HG03103 (cell line): Measurements from ENCODE around the gene KRTAP5-10.
"Not testable (repeated sequence)": the region's sequence is repeated elsewhere in the genome, so short reads cannot be mapped to it uniquely, and the experiment has no call there.

ENCODE experiments used
- ATAC-seq: cut with Tn5 transposase; IDR thresholded peaks from one replicate; pipeline ENCODE4 v1.9.1; 2021; ENCODE audit warnings: low read depth; ENCODE audit not compliant: unreplicated experiment

KRTAP5-10 gene

DNA sequence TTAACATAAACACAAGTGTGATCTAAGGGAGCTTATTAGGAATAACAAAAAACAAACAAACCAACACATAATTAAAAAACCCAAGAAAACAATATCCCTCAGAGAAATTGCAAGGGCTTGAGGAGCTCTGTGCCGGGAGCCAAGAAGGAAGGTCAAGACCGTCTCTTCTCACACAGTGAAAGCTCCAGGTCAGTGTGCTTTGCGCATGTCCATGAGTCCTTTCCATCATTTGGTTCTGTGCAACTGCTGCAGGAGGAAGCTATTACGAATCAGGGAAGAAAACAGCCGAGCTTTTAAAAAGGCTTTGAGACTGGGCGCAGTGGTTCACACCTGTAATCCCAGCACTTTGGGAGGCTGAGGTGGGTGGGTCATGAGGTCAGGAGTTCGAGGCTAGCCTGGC lies 23.0 kb upstream of the KRTAP5-10 start:
- ATAC-seq = no peak

DNA sequence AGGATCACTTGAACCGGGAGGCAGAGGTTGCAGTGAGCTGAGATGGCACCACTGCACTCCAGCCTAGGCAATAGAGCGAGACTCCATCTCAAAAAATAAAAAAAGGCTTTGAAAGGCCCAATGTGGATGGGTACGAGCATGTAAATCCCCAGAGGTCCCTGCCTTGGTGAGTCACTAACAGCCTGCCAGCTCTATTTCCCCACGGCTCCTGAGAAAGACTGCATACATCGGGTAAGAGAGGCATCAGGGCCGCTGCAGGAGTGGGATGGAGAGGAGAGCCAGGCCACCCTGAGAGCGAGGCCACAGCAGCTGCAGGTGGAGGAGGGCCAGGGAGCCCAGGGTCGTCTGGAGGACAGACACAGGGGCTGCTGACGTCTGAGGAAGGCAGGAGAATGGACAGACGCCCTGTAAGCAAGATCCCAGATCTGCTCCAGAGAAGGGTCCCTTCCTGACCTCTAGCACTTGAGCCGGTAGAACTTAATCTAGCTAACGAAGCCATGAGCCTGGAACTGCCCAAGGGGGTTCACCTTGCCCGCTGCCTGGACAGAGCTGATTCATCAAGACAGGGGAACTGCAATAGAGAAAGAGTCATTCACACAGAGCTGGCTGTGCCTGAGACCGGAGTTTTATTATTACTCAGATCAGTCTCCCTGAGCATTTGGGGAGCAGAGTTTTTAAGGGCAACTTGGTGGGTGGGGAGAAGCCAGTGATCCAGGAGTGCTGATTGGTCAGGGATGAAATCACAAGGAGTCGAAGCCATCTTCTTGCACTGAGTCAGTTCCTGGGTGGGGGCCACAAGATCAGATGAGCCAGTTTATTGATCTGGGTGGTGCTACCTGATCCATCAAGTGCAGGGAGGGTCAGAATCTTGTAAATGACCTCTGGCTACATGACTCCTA lies 22.2 kb upstream of the KRTAP5-10 start:
- ATAC-seq = no peak

GRCh38 chr11:71543866-71544265 lies 21.5 kb upstream of the KRTAP5-10 start:
- ATAC-seq = no peak

GRCh38 chr11:71544525-71545214 lies 20.7 kb upstream of the KRTAP5-10 start:
- no peak for ATAC-seq

- no peak for ATAC-seq
These were observed 19.9 kb upstream of the KRTAP5-10 start for GRCh38 chr11:71545405-71545966.

- ATAC-seq = no peak
These were observed 17.2 kb upstream of the KRTAP5-10 start, which contains the start of gene KRTAP5-9 for GRCh38 chr11:71548120-71548519. Gene KRTAP5-9, plus strand, starts transcription at chr11:71548420. Its CDS starts 238 bp downstream, at chr11:71548658.

DNA sequence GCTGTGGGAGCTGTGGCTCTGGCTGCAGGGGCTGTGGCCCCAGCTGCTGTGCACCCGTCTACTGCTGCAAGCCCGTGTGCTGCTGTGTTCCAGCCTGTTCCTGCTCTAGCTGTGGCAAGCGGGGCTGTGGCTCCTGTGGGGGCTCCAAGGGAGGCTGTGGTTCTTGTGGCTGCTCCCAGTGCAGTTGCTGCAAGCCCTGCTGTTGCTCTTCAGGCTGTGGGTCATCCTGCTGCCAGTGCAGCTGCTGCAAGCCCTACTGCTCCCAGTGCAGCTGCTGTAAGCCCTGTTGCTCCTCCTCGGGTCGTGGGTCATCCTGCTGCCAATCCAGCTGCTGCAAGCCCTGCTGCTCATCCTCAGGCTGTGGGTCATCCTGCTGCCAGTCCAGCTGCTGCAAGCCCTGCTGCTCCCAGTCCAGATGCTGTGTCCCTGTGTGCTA lies 16.6 kb upstream of the KRTAP5-10 start:
- ATAC-seq = no peak

- ATAC-seq = no peak
These were observed 13.7 kb upstream of the KRTAP5-10 start for GRCh38 chr11:71551711-71552110.

GRCh38 chr11:71554996-71555395 lies 10.4 kb upstream of the KRTAP5-10 start:
- ATAC-seq = no peak

GRCh38 chr11:71555508-71555907 lies 9.9 kb upstream of the KRTAP5-10 start:
- ATAC-seq = no peak

- ATAC-seq = no peak
These were observed 9.3 kb upstream of the KRTAP5-10 start for GRCh38 chr11:71556018-71556417.

- ATAC-seq = no peak
These were observed 8.1 kb upstream of the KRTAP5-10 start for GRCh38 chr11:71557257-71557656.

GRCh38 chr11:71558996-71559395 lies 6.4 kb upstream of the KRTAP5-10 start:
- ATAC-seq = no peak

DNA sequence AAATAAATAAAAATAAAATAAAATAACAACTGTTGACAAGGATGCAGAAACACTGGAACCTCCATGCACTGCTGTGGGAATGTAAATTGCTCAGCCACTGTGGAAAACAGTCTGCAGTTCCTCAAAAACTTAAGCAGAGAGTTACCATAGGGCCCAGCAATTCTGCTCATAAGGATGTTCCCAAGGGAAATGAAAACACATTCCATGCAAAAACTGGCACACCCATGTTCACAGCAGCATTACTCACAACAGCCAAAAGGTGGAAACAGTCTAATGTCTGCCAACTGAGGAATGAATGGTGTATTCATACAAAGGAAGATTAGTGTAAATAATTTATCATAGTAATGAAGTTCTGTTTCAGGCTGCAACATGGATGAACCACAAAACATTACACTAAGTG lies 3.2 kb upstream of the KRTAP5-10 start:
- ATAC-seq = no peak

- ATAC-seq = no peak
These were observed 2.0 kb upstream of the KRTAP5-10 start for GRCh38 chr11:71563406-71563805.

- ATAC-seq = no peak
These were observed 933 bp upstream of the KRTAP5-10 start for GRCh38 chr11:71564430-71564829.

DNA sequence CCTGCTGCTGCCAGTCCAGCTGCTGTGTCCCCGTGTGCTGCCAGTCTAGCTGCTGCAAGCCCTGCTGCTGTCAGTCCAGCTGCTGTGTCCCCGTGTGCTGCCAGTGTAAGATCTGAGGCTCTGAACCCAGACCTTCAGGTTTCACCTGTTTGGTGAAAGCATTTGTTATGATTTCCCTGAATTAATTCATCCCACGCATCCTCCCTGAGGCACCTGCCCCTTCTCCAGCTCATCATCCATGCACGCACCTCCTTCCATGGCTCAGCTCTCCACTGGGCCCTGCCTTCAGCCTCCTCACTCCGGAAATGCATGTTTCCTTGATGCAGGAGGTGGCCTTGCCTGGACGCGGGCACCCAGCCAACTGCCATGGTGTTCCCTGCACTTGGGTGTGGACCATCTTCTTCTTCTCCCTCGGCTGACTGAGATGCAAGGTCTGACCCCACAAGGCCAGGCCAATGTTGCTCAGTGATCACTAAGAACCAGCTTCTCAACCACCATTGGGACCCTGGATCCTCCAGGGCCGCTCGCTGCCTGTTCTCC lies 788 bp downstream of the KRTAP5-10 start:
- no peak for ATAC-seq

- ATAC-seq = not testable (repeated sequence)
These were observed 1.6 kb downstream of the KRTAP5-10 start for GRCh38 chr11:71566626-71567599.

GRCh38 chr11:71567633-71568032 lies 2.3 kb downstream of the KRTAP5-10 start:
- not testable (repeated sequence) for ATAC-seq
